ENCODE measurements around the gene FILIP1L.

Gene FILIP1L

GRCh38 chr3:100046986-100047385 is 67.3 kb downstream of the FILIP1L start:
- in situ Hi-C loops (cut with MboI; ENCODE audit: low sequenced_read_pairs), result no loop called here

GRCh38 chr3:100045696-100046095 is 68.6 kb downstream of the FILIP1L start:
- in situ Hi-C loops (cut with MboI; ENCODE audit: low sequenced_read_pairs), result no loop called here

GRCh38 chr3:100044369-100044768 is 69.9 kb downstream of the FILIP1L start:
- in situ Hi-C loops (cut with MboI; ENCODE audit: low sequenced_read_pairs), result no loop called here

GRCh38 chr3:100043271-100043670 is 71.0 kb downstream of the FILIP1L start:
- in situ Hi-C loops (cut with MboI; ENCODE audit: low sequenced_read_pairs), result no loop called here

GRCh38 chr3:100042166-100042981 is 71.9 kb downstream of the FILIP1L start:
- in situ Hi-C loops (cut with MboI; ENCODE audit: low sequenced_read_pairs), result no loop called here

- in situ Hi-C loops (cut with MboI; ENCODE audit: low sequenced_read_pairs), result no loop called here
These were observed 73.0 kb downstream of the FILIP1L start for GRCh38 chr3:100041328-100041749.

- in situ Hi-C loops (cut with MboI; ENCODE audit: low sequenced_read_pairs), result no loop called here
These were observed 73.7 kb downstream of the FILIP1L start for GRCh38 chr3:100040451-100041225.

GRCh38 chr3:100039075-100039474 is 75.2 kb downstream of the FILIP1L start:
- in situ Hi-C loops (cut with MboI; ENCODE audit: low sequenced_read_pairs), result no loop called here

GRCh38 chr3:100033903-100034471 is 80.3 kb downstream of the FILIP1L start:
- in situ Hi-C loops (cut with MboI; ENCODE audit: low sequenced_read_pairs), result no loop called here

- in situ Hi-C loops (cut with MboI; ENCODE audit: low sequenced_read_pairs), result no loop called here
These were observed 81.1 kb downstream of the FILIP1L start for GRCh38 chr3:100033184-100033583.

- in situ Hi-C loops (cut with MboI; ENCODE audit: low sequenced_read_pairs), result no loop called here
These were observed 82.1 kb downstream of the FILIP1L start for GRCh38 chr3:100032243-100032642.

GRCh38 chr3:100030914-100031425 is 83.3 kb downstream of the FILIP1L start:
- in situ Hi-C loops (cut with MboI; ENCODE audit: low sequenced_read_pairs), result no loop called here

GRCh38 chr3:100030346-100030745 is 84.0 kb downstream of the FILIP1L start:
- in situ Hi-C loops (cut with MboI; ENCODE audit: low sequenced_read_pairs), result no loop called here

- in situ Hi-C loops (cut with MboI; ENCODE audit: low sequenced_read_pairs), result no loop called here
These were observed 84.6 kb downstream of the FILIP1L start for GRCh38 chr3:100029689-100030088.

- in situ Hi-C loops (cut with MboI; ENCODE audit: low sequenced_read_pairs), result no loop called here
These were observed 85.2 kb downstream of the FILIP1L start for GRCh38 chr3:100029052-100029451.

GRCh38 chr3:100027321-100027720 is 87.0 kb downstream of the FILIP1L start:
- in situ Hi-C loops (cut with MboI; ENCODE audit: low sequenced_read_pairs), result no loop called here

GRCh38 chr3:100024520-100025303 is 89.6 kb downstream of the FILIP1L start:
- in situ Hi-C loops (cut with MboI; ENCODE audit: low sequenced_read_pairs), result no loop called here

GRCh38 chr3:100023595-100023994 is 90.7 kb downstream of the FILIP1L start:
- in situ Hi-C loops (cut with MboI; ENCODE audit: low sequenced_read_pairs), result no loop called here

- in situ Hi-C loops (cut with MboI; ENCODE audit: low sequenced_read_pairs), result no loop called here
These were observed 91.2 kb downstream of the FILIP1L start for GRCh38 chr3:100023150-100023549.

GRCh38 chr3:100022506-100022905 is 91.8 kb downstream of the FILIP1L start:
- in situ Hi-C loops (cut with MboI; ENCODE audit: low sequenced_read_pairs), result no loop called here

All from HL-60/S4 (cell line).